Thyroid gland (tissue), 4 donors: Measurements from ENCODE around the gene GLI3.

Experiments
- CTCF ChIP-seq, 6 experiments: fragments of 200-600 bp in 3 of 6; fragments of 450-650 bp in 3 of 6; sonication (generic) in 3 of 6; IDR thresholded peaks; one replicate each; pipeline ENCODE4 v1.5.1; 2016 to 2019; ENCODE audit warnings: antibody characterized with exemption in 6 of 6, mild to moderate bottlenecking in 2 of 6, inconsistent platforms in 1 of 6, moderate library complexity in 1 of 6
- POLR2A ChIP-seq, 2 donors: fragments of 450-650 bp; IDR thresholded peaks; one replicate each; pipeline ENCODE4 v1.6.1; 2017; ENCODE audit warnings: antibody characterized with exemption in 2 of 2, mild to moderate bottlenecking in 2 of 2, moderate library complexity in 1 of 2

- TF ChIP-seq CTCF (IDR thresholded peaks at IDR 0.05) = no peak
- no peak for TF ChIP-seq POLR2A (IDR thresholded peaks at IDR 0.05)
These were observed 255.7 kb downstream of the GLI3 start for GRCh38 chr7:41981046-41982040.
